ENCODE data around the gene MACROD2.

Gene MACROD2

GRCh38 chr20:15889061-15889460 is 1893.7 kb downstream of the MACROD2 start:
- no peak for DNase-seq (ENCODE audit: low read depth in 1 of 2, low spot score in 1 of 2)
- no peak for TF ChIP-seq JUND (IDR thresholded peaks at IDR 0.05; ENCODE audit: low read depth)
- in situ Hi-C loops (cut with HindIII; ENCODE audit: low pct_unique_long_range_greater_than_20kb, low sequenced_read_pairs) = no loop called here

GRCh38 chr20:15889514-15890256 is 1894.4 kb downstream of the MACROD2 start:
- DNase-seq (ENCODE audit: low read depth in 1 of 2, low spot score in 1 of 2) = no peak
- no peak for TF ChIP-seq JUND (IDR thresholded peaks at IDR 0.05; ENCODE audit: low read depth)
- in situ Hi-C loops (cut with HindIII; ENCODE audit: low pct_unique_long_range_greater_than_20kb, low sequenced_read_pairs) = no loop called here

- in situ Hi-C loops (cut with HindIII; ENCODE audit: low pct_unique_long_range_greater_than_20kb, low sequenced_read_pairs) = no loop called here
Observed at GRCh38 chr20:15890407-15890982, 1895.2 kb downstream of the MACROD2 start.

DNA sequence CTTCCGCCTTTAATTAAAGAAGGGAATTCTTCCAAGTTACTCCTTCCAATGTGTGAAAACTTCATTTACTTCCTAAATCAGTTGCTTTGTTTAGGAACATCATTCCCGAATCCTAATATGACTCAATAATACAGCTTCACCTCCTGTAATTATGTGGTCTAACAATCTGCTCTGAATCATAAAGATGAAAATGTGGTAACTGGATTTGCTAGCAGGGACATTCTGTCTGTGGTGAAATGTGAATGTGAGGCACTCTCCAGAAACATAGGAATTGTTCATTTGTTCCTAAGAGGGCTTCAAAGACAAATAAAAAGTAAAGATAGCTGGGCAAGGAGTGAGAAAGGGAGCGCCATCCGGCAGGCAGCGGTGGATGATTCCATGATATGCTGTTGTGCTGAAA is 1899.8 kb downstream of the MACROD2 start:
- TF ChIP-seq JUND (IDR thresholded peaks at IDR 0.05; ENCODE audit: low read depth) = no peak
- in situ Hi-C loops (cut with HindIII; ENCODE audit: low pct_unique_long_range_greater_than_20kb, low sequenced_read_pairs) = no loop called here
- no peak for DNase-seq (ENCODE audit: low read depth in 1 of 2, low spot score in 1 of 2)

More at GRCh38 chr20:15890407-15890982, 1895.2 kb downstream of the MACROD2 start:
- DNase-seq (ENCODE audit: low read depth in 1 of 2, low spot score in 1 of 2) = no peak
- TF ChIP-seq JUND (IDR thresholded peaks at IDR 0.05; ENCODE audit: low read depth) = no peak

DNA sequence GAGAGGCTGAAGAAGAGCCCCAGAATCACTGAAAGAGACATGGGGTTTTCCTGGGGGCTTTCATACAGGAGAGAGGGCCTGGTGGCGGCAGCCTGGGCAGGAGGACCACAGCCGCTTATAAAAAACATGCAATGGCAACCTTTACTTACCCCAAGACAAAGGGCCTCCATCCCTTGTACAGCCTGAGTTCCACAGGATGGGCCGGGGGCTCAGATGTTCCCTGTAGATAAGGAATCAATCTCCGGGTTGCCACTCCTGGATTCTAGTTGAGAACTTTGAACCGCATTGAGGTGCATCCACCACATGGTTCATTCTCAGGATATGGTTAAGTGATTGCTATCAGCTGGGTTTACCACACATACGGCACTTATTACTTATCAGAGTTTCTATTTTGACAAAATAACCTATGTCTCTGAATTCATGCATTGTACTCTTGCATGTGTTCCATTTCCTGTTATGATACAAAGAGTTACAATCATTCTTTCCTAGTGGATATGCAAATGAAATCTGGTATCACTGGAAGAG is 1900.3 kb downstream of the MACROD2 start:
- in situ Hi-C loops (cut with HindIII; ENCODE audit: low pct_unique_long_range_greater_than_20kb, low sequenced_read_pairs) = no loop called here
- no peak for TF ChIP-seq JUND (IDR thresholded peaks at IDR 0.05; ENCODE audit: low read depth)
- no peak for DNase-seq (ENCODE audit: low read depth in 1 of 2, low spot score in 1 of 2)

DNA sequence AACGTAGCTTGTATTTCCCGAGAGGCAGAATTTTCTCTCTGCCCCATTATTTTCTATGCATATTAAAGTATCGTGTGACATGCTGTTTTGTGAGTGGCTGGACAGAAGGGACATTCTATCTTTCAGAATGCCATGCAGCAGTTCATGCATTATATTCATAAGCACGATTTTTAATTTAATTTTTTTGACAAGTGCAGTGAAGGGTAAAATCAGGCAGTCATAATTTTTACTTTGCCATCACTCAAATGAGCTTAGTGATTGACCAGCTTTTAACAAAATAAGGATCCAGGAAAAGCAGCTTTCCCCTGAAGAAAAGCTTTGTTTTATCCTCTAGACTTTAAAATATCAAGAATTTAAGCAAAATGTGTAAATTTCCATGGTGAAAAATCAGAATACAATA is 1904.7 kb downstream of the MACROD2 start:
- TF ChIP-seq JUND (IDR thresholded peaks at IDR 0.05; ENCODE audit: low read depth) = no peak
- DNase-seq (ENCODE audit: low read depth in 1 of 2, low spot score in 1 of 2) = no peak
- in situ Hi-C loops (cut with HindIII; ENCODE audit: low pct_unique_long_range_greater_than_20kb, low sequenced_read_pairs) = no loop called here

DNA sequence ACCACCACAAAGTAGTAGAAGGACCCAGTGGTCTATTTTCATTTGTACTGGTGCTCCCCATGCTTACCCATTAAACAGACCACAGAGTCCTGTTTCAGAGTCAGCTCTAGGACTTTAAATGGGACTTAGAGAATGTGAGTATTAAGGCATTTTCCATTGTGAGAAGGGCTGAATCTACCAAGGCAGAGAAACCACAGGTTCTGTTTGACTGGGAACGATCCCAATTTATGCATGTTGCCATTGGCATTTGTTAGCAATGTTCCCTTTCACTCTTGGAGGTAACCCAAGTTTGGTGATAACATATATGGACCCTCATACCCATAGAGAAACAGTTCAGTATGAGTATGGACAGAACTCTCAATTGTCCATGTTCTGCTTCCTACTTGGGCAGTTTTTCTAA is 1905.1 kb downstream of the MACROD2 start:
- in situ Hi-C loops (cut with HindIII; ENCODE audit: low pct_unique_long_range_greater_than_20kb, low sequenced_read_pairs) = no loop called here
- no peak for DNase-seq (ENCODE audit: low read depth in 1 of 2, low spot score in 1 of 2)
- no peak for TF ChIP-seq JUND (IDR thresholded peaks at IDR 0.05; ENCODE audit: low read depth)

DNA sequence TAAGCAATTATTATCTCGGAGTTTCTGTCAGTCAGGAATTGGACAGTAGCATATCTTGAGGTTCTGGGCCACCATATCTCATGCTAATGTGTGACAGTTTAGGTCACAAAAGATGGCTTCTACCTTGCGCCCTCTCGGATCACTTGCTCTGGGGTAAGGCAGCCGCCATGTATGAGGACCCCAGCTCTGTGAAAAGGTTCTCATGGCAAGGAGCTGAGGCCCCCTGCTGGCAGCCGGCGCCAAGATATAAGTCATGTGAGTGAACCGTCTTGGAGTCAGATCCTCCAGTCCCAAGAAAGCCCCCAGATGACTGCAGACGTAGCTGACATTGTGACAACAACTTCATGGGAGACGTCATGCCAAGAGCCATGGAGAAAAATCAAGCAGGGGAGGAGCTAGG is 1907.2 kb downstream of the MACROD2 start:
- in situ Hi-C loops (cut with HindIII; ENCODE audit: low pct_unique_long_range_greater_than_20kb, low sequenced_read_pairs) = no loop called here
- no peak for TF ChIP-seq JUND (IDR thresholded peaks at IDR 0.05; ENCODE audit: low read depth)
- peak in 1 of 2 experiments; percentile 25 for DNase-seq (ENCODE audit: low read depth in 1 of 2, low spot score in 1 of 2)

DNA sequence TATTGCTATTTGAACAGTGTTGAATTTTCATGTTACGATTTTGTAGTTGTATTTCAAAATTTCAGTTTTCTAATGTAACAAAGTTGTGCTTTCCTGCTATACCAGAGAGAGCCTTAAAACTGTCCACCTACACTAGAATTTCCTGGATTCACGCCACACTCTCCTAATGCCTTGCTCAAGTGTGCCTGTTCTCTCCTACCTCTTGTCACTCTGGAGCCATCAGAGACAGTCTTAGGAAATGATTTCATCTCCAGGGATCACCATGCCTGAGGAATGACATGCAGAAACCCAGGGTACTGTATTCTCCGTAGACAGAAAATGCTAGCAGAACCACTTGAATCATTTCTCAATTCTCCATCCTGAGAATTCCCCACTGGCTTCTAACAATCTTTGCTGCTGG is 1910.3 kb downstream of the MACROD2 start:
- no peak for TF ChIP-seq JUND (IDR thresholded peaks at IDR 0.05; ENCODE audit: low read depth)
- DNase-seq (ENCODE audit: low read depth in 1 of 2, low spot score in 1 of 2) = no peak
- in situ Hi-C loops (cut with HindIII; ENCODE audit: low pct_unique_long_range_greater_than_20kb, low sequenced_read_pairs) = no loop called here

GRCh38 chr20:15909995-15910394 is 1914.7 kb downstream of the MACROD2 start:
- no peak for DNase-seq (ENCODE audit: low read depth in 1 of 2, low spot score in 1 of 2)
- in situ Hi-C loops (cut with HindIII; ENCODE audit: low pct_unique_long_range_greater_than_20kb, low sequenced_read_pairs) = no loop called here
- no peak for TF ChIP-seq JUND (IDR thresholded peaks at IDR 0.05; ENCODE audit: low read depth)

- no peak for TF ChIP-seq JUND (IDR thresholded peaks at IDR 0.05; ENCODE audit: low read depth)
- in situ Hi-C loops (cut with HindIII; ENCODE audit: low pct_unique_long_range_greater_than_20kb, low sequenced_read_pairs) = no loop called here
- DNase-seq (ENCODE audit: low read depth in 1 of 2, low spot score in 1 of 2) = no peak
Observed at GRCh38 chr20:15911581-15911980, 1916.3 kb downstream of the MACROD2 start.

- DNase-seq (ENCODE audit: low read depth in 1 of 2, low spot score in 1 of 2) = peak in 1 of 2 experiments; percentile 16
- in situ Hi-C loops (cut with HindIII; ENCODE audit: low pct_unique_long_range_greater_than_20kb, low sequenced_read_pairs) = no loop called here
- no peak for TF ChIP-seq JUND (IDR thresholded peaks at IDR 0.05; ENCODE audit: low read depth)
Observed at GRCh38 chr20:15913391-15914025, 1918.2 kb downstream of the MACROD2 start.

DNA sequence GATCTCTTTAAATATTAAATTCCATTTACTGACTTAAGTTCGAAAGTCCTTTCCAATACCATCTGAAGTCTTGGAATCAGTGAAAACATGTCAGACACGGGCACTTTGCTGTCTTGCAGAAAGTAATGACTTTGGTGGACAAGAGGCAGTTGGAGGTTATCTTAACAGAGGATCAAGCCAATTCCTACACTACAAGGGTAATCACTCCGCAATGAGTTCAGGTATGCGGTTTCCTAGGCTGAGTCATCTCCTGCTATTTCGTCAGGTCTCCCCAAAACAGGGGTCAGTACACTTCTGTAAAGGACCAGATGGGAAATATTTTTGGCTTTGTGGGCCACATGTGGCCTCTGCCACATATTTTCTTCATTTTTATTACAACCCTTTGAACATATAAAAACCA is 1921.3 kb downstream of the MACROD2 start:
- no peak for DNase-seq (ENCODE audit: low read depth in 1 of 2, low spot score in 1 of 2)
- no peak for TF ChIP-seq JUND (IDR thresholded peaks at IDR 0.05; ENCODE audit: low read depth)
- in situ Hi-C loops (cut with HindIII; ENCODE audit: low pct_unique_long_range_greater_than_20kb, low sequenced_read_pairs) = no loop called here

Data from T47D (cell line).